Stimulated activated CD4-positive, alpha-beta T cell treated with anti-CD3 and anti-CD28 coated beads, TNF-alpha, amount 100 ng/mL, for 24 hours (primary cell): ENCODE measurements around the gene ULK3.
A peak's percentile ranks its signal among the peaks of the same experiment; 100 is the strongest.

ENCODE experiments used
- DNase-seq, 3 experiments: peaks; one replicate each; pipeline ENCODE4 v3.0.0-alpha.2; 2020; ENCODE audit warnings: low read depth in 3 of 3

The ULK3 gene

DNA sequence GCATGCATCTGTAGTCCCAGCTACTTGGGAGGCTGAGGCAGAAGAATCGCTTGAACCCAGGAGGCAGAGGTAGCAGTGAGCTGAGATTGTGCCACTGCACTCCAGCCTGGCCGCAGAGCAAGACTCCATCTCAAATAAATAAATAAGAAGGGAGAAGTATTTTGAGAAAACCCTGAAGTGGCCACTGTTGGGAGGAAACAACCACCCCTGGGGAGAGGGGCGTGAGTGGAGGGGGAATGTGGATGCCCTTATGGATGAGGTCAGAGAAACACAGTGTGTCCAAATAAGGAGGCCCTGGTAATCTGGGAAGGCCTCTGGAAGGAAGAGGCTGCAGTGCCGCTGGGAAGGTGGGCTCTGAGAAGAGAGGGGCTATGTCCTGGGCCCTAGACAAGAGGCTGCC lies 20.7 kb downstream of the ULK3 start:
- DNase-seq = no peak

- DNase-seq = no peak
Observed at GRCh38 chr15:74821790-74822158, 21.2 kb downstream of the ULK3 start.

- no peak for DNase-seq
Observed at GRCh38 chr15:74821091-74821789, 21.7 kb downstream of the ULK3 start.

DNA sequence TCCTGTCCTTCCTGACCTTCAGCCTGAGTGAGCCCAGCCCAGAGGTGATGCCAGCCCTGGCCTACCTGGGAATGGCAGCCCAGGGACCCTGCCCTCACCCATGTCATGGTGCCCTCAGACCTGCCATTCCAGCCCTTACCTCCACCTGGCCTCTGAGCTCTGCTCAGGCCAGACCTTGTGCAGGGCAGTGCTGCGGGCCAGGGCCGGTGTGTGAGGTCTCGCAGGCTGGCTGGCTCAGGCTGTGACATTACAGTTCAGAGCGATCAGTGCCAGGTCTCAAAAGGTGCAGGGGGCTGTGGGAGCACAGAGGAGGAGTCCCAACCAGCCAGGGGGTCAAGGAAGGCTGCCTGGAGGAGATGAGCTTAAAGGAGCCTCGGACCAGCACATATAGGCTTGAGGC lies 22.9 kb downstream of the ULK3 start:
- DNase-seq = no peak

GRCh38 chr15:74817370-74817737 lies 25.6 kb downstream of the ULK3 start:
- DNase-seq = no peak

- no peak for DNase-seq
Observed at GRCh38 chr15:74816624-74817369, 26.2 kb downstream of the ULK3 start.

GRCh38 chr15:74815961-74816360 lies 27.0 kb downstream of the ULK3 start:
- no peak for DNase-seq

DNA sequence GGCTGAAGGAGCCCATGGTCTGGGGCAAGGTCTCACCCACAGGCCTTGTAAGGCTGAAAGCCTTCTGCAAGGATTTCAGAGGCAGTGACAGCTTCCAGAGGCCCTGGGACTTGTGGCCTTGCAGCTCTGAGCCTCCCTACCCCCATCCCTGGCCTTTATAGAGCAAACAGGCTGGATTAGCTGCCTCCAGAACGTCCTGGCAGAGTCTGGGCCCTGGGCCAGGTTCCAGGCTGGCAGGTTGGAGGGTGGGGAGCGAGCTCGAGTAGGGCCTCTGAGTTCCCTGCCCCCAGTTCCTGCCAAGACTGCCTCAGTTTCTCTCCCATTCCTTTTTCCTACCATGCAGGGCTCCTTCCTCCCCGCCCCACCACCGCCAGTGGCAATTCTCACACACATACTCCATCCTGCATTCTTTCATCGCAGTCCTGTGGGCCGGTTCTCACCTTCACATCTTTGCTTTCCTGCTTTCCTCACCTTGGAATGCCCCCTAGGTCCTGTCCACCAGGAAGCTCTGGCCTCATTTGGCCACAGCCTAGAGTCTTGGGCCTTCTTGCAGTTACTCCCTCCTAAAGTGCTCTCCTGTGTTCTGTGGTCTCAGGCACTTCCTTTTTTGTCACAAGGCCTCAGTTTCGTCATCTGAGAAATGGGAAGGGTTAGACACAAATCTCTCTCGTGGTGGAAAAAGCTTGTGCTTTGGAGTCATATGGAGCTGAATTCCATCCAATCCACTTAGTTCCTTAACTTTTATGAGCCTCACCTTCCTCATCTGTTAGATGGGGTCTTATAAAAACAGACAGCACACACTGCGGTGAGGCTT lies 27.6 kb downstream of the ULK3 start:
- no peak for DNase-seq

GRCh38 chr15:74812533-74812932 lies 30.4 kb downstream of the ULK3 start, which contains the start of gene LMAN1L:
LMAN1L (plus strand) TSS chr15:74812835; CDS start chr15:74812855, 20 bp downstream.
- DNase-seq = no peak

DNA sequence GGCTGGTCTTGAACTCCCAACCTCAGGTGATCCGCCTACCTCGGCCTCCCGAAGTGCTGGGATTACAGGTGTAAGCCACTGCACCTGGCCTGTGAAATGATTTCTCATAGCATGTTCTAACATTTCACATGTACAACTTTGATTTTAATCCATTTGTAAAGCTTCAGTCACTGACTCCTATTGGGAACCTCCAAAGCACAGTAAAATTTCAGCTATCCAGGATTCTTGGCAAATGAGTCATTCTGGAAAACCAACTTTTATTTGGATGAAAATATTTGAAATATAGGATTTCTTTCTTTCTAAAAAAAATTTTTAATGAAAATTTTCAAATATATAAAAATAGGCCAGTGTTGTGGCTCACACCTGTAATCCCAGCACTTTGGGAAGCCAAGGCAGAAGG lies 33.0 kb downstream of the ULK3 start:
- no peak for DNase-seq

DNA sequence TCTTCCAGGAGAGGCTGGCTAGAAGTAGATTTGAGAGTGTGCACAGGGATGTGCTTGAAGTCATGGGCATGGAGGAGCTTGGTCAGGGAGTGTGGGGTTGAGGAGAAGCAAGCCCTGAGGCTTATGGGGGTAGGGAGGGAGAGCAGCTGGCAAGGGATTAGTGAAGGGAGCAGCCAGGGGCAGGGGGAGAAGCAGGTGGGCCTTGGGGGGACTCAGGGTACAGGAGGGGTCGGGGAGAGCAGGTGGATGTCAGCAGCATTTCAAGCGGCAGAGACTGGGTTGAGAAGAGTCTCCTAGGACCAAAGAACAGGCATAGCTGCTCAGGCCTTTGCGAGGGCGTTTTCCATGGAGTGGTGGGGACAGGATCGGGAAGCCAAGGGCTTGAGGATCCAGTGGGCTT lies 33.7 kb downstream of the ULK3 start:
- DNase-seq = no peak

DNA sequence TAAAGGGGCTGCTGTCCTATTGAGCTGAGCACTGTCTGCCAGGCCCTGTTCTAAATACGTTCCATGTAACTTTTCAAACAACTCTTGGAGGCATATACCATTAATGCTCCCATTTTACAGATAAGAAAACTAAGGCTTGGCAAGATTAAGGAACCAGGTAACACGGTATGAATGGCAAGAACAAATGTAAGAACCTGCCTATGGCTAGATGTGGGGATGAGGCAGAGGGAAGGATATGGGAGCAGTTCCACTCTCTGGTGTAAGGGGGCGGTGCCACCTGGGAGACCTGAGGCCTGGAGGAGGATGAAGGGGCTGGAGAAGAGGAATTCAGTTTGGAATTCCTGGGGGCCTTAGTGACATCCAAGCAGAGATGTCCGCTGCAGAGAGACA lies 34.1 kb downstream of the ULK3 start:
- DNase-seq = no peak

DNA sequence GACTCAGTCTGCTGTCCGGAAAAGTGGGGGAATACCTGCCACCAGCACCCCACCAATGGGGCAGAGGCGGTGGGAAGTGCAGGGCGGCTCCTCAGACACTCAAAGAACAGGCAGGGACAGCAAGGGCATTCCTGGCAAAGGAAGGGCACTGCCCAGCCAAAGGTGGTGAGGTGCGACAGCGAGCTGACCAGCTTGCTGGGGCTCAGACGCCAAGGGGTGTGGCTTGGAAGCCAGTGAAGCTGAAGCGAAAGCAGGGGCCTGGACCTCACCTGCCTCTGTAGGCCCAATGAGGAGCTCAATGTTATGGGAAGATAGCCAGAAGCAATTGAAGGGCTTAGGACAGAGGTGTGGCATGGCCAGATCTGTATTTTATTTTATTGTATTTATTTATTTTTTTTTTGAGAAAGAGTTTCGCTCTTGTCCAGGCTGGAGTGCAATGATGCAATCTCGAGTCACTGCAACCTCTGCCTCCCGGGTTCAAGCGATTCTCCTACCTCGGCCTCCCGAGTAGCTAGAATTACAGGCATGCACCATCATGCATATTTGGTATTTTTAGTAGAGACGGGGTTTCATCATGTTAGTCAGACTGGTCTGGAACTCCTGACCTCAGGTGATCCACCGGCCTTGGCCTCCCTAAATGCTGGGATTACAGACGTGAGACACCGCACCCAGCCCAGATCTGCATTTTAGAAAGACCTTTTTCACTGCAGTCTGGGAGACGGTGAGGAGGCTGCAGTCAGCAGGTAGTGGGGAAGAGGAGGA lies 34.7 kb downstream of the ULK3 start:
- DNase-seq = no peak

DNA sequence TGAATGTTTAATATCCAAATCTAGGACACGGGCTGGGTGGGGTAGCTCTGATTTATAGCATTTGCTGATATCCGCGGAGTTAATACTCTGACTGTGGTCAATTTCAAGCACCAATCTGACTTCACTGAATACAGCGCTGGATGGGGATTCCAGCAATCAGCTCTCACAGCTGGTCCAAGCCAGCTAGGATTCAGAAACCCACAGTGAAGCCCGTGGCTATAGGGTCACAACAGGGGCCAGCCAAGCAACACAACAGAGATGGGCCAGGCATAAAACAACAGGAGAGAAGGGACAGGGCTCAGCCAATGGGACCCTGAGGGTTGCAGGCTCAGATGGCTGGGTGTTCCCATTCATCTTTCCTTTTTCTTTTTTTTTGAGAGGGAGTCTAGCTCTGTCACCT lies 35.7 kb downstream of the ULK3 start:
- DNase-seq = no peak

DNA sequence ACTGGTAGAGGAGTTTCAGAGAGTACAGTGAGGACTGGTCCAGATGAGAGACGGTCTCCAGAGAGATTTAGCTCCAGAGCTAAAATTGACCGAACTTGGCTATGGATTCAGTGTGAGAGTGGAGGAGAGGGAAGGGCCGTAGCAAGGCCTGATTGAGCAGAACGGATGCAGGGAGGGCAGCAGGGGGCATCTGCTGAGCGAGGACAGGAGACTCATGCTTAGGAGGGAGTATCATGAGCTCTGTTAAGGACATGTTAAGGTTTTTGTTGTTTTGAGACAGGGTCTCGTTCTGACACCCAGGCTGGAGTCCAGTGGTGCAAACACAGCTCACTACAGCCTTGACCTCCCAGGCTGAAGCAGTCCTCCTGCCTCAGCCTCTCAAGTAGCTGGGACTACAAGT lies 38.0 kb downstream of the ULK3 start:
- DNase-seq = no peak

GRCh38 chr15:74802862-74803447 lies 40.0 kb downstream of the ULK3 start:
- no peak for DNase-seq

- no peak for DNase-seq
Observed at GRCh38 chr15:74802290-74802689, 40.7 kb downstream of the ULK3 start.

DNA sequence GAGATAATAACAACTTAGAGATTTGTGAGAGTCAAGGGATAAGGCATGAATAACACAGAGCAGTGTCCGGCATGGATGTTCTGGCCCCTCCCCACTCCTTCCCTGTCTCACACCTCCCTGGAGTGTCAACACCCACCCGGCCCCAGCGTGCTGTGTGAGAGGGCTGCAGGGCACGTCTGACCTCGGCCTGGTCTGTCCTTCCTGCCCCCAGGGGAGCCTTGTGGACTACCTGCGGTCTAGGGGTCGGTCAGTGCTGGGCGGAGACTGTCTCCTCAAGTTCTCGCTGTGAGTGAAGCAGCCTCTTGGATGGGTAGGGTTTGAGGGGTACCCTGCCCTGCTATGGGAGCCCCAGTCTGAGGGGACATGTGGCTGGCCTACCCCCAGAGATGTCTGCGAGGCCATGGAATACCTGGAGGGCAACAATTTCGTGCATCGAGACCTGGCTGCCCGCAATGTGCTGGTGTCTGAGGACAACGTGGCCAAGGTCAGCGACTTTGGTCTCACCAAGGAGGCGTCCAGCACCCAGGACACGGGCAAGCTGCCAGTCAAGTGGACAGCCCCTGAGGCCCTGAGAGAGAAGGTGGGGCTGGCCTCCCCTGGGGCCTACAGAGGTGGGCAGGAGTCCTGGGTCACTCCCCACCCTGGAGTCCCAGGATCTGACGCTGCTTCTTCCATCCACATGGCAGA lies 41.5 kb downstream of the ULK3 start:
- DNase-seq = no peak

GRCh38 chr15:74800559-74801094 lies 42.3 kb downstream of the ULK3 start:
- no peak for DNase-seq

DNA sequence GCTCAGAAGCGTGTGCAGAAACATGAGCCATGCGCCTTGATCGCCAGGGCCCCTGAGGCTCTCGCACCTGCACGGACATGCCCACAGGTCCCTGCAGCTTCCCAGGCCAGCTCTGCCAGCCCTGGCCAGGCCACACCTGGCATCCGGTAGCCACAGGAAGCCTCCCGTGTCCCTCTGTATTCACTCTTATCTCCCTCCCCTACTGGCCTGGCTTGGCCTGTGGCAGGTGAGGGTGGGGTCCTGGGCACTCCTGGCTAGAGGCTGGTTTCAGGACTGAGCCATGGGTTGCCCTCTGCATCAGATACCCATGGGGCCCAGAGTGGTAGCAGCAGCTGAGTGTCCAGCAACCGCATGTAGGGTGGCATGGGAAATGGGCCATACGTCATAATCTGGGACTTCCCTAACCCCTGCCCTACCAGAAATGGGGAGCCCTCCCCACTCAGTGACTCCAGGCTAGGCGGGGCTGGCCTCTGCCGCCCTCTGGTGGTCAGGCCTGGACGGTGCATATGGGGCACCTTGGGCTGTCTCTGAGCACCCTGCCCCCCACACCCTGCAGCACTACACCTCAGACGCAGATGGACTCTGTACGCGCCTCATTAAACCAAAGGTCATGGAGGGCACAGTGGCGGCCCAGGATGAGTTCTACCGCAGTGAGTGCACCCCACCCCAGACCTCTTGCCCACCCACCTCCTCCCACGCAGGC lies 42.9 kb downstream of the ULK3 start:
- DNase-seq = peak; percentile 74 to 83 (median 77)
